BLaER1 (cell line): ENCODE data around the gene DPF3.

ENCODE experiments used
- H3K27ac ChIP-seq: shearing (Covaris generic); formaldehyde crosslinking; 2 replicates; pipeline ENCODE4 v1.8.1; 2022
- H3K27me3 ChIP-seq: shearing (Covaris generic); formaldehyde crosslinking; 2 replicates; pipeline ENCODE4 v1.8.1; 2022
- H3K36me3 ChIP-seq: shearing (Covaris generic); formaldehyde crosslinking; 2 replicates; pipeline ENCODE4 v1.8.1; 2022
- H3K4me1 ChIP-seq: shearing (Covaris generic); formaldehyde crosslinking; 2 replicates; pipeline ENCODE4 v1.8.1; 2022
- H3K4me2 ChIP-seq: shearing (Covaris generic); formaldehyde crosslinking; 2 replicates; pipeline ENCODE4 v1.8.1; 2022
- H3K4me3 ChIP-seq: shearing (Covaris generic); formaldehyde crosslinking; 2 replicates; pipeline ENCODE4 v1.8.1; 2022
- H3K9ac ChIP-seq: shearing (Covaris generic); formaldehyde crosslinking; 2 replicates; pipeline ENCODE4 v1.8.1; 2022
- H3K9me3 ChIP-seq: shearing (Covaris generic); formaldehyde crosslinking; 2 replicates; pipeline ENCODE4 v1.8.1; 2022
- H4K20me1 ChIP-seq: shearing (Covaris generic); formaldehyde crosslinking; 2 replicates; pipeline ENCODE4 v1.8.1; 2022
- Cebpa-rat ChIP-seq: shearing (Covaris generic); IDR thresholded peaks from 2 replicates; pipeline ENCODE4 v1.8.1; 2022

DPF3 gene

DNA sequence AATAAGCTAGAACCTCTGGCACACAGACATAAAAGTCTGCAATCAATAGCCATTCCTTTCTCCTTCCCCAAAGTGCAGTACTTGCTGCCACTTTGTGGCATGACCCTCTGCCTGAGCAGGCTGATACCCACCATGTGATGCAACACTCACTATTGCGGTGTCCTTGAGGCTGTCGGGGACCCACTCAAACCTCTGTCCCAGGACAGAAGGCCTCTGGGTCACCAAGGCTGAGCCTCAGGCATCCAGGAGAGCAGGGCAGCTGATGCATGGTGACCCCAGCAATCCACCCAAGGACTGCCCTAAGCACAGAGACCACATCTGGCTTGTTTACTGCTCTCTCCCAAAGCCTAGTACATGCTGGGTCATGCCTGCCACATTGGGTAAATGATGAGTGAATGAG is 114.2 kb downstream of the DPF3 start:
- Histone ChIP-seq H4K20me1 (no peaks in the 10 kb centered on the region), H3K4me3 (no peak overlapping the region), H3K36me3 (no peaks in the 10 kb centered on the region), H3K9ac (no peak overlapping the region), H3K27me3 (no peaks in the 10 kb centered on the region), H3K27ac (no peak overlapping the region), H3K9me3 (peaks cover 9% of the 10 kb centered on the region), H3K4me2 (no peak overlapping the region), H3K4me1 (peaks cover 13% of the 10 kb centered on the region)
- TF ChIP-seq Cebpa-rat = no peak

DNA sequence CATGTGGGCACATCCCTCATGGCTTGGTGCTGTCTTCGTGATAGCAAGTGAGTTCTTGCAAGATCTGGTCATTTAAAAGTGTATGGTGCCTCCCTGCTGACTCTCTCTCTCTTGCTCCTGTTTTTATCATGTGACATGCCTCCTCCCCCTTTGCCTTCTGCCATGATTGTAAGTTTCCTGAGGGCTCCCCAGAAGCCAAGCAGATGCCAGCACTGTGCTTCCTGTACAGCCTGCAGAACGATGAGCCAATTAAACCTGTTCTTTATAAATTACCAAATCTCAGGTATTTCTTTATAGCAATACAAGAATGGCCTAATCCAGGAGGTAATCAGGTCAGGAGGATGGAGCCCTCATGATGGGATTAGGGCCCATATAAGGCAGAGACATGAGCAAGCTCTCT is 116.3 kb downstream of the DPF3 start:
- H3K4me2 ChIP-seq = no peak overlapping the region
- no peaks in the 10 kb centered on the region for H4K20me1 ChIP-seq
- no peak overlapping the region for H3K4me3 ChIP-seq
- H3K9me3 ChIP-seq = peaks cover 9% of the 10 kb centered on the region
- no peak overlapping the region for H3K27ac ChIP-seq
- no peaks in the 10 kb centered on the region for H3K36me3 ChIP-seq
- no peak for TF ChIP-seq Cebpa-rat
- H3K4me1 ChIP-seq = peaks cover 13% of the 10 kb centered on the region
- no peaks in the 10 kb centered on the region for H3K27me3 ChIP-seq
- no peak overlapping the region for H3K9ac ChIP-seq

DNA sequence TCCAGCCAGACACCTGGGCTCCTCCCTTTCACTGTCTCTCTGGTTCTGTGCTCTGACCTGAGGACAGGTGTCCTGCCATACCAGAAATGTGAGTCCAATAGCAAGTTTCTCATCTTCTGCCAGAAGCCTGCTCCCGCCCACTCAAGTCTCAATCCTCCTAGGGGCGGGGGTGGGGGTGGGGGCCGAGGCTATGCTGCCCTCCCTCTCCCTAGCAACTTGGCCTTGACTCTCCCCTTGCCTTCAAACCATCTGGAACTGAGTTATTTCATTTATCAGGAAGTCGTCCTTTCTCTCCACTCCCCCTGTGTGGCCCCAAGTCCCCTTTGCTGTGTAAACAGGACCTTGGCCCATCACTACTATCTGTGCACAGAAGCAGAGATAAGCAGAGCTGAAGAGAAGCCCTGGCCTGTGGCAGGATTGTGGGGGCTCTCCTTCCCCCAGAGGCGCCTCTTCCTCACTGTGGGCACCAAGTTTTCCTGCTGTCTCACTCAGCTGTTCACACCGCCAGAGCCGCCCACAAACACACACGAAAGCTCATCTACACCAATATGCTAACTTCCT is 117.1 kb downstream of the DPF3 start:
- no peak overlapping the region for H3K27ac ChIP-seq
- H3K27me3 ChIP-seq = no peaks in the 10 kb centered on the region
- no peak overlapping the region for H3K9ac ChIP-seq
- H3K9me3 ChIP-seq = peaks cover 9% of the 10 kb centered on the region
- H3K4me3 ChIP-seq = no peak overlapping the region
- H4K20me1 ChIP-seq = no peaks in the 10 kb centered on the region
- H3K36me3 ChIP-seq = no peaks in the 10 kb centered on the region
- peaks cover 13% of the 10 kb centered on the region for H3K4me1 ChIP-seq
- TF ChIP-seq Cebpa-rat = no peak
- peak overlapping the region; percentile 46 for H3K4me2 ChIP-seq

DNA sequence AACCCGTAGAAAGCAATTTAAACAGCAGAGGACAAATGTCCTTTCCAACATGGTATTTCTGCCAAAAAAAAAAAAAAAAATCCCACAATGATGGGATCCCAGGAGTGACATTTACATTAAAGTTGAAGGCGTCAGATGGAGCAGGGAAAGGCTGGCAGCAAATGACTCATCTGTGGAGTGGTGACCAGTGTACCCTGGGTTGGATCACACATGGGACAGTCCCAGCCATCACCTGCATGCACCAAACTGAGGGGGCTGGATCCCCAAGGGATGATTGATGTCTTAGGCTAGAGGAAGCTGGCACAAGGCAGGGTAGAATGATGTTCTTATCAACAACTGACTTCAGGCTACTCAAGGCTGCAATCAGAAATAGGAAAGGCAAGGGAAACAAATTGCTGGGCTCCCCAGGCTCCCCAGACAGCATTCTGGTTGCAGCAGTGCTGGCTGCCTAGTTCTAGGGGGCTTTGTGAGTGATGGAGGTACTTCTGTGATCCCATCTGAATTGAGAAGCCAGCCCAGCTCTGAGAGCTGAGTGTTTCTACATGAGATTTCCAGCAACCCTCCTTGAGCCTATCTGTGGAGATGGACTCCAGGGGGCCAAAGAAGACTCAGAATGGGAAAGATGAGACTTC is 117.9 kb downstream of the DPF3 start:
- H3K27ac ChIP-seq = no peak overlapping the region
- peaks cover 13% of the 10 kb centered on the region for H3K4me1 ChIP-seq
- no peaks in the 10 kb centered on the region for H3K36me3 ChIP-seq
- TF ChIP-seq Cebpa-rat = no peak
- peaks cover 9% of the 10 kb centered on the region for H3K9me3 ChIP-seq
- no peaks in the 10 kb centered on the region for H3K27me3 ChIP-seq
- no peak overlapping the region for H3K9ac ChIP-seq
- H4K20me1 ChIP-seq = no peaks in the 10 kb centered on the region
- H3K4me2 ChIP-seq = no peak overlapping the region
- H3K4me3 ChIP-seq = no peak overlapping the region

DNA sequence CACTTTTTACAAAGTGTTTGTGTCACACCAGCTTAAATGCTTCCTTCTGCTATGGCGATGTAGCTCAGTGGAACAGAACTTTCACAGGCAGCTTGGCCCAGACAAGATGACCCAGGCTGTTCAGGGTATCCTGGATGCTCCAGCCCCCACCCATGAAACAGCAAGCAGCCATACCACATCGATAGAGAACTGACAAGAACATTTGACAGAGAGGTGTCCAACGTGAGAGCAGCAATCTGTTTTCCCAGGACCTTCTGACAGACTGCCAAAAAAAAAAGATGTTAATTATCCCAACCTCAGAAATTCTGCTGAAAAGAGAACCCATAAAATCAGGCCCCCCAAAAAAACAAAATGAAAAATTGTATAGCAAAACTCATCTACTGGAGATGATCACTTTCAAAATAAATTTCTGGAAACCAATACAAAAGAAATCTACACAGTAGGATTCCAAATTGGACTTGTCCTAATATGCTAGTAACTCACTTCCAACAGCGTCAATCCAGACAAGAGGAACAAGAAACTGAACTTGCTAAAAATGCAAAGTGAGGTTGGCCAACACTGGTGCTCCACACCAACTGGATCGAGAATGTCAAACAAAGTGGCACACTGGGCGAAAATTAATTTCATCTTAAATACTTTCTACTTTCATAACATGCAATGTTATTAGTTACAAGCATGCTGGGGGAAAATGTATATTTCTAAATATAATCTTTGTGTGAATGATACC is 118.8 kb downstream of the DPF3 start:
- TF ChIP-seq Cebpa-rat = no peak
- H3K4me2 ChIP-seq = no peak overlapping the region
- H3K36me3 ChIP-seq = no peaks in the 10 kb centered on the region
- no peak overlapping the region for H3K9ac ChIP-seq
- H3K27me3 ChIP-seq = no peaks in the 10 kb centered on the region
- H3K9me3 ChIP-seq = peaks cover 9% of the 10 kb centered on the region
- H3K27ac ChIP-seq = no peak overlapping the region
- H3K4me1 ChIP-seq = peaks cover 13% of the 10 kb centered on the region
- H4K20me1 ChIP-seq = no peaks in the 10 kb centered on the region
- H3K4me3 ChIP-seq = no peak overlapping the region

DNA sequence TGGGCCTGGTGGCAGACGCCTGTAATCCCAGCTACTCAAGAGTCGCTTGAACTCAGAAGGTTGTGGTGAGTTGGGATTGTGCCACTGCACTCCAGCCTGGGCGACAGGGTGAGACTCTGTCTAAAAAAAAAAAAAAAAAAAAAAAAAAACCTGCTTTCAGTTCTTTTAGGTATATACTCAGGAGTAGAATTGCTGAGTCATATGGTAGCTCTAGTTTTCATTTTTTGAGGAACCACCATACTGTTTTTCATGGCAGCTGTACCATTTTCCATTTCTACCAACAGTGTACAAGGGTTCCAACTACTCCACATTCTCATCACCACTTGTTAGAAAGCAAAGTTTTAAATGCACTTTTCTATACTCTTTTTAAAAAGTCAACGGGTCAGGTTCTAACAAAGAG is 119.8 kb downstream of the DPF3 start:
- no peak overlapping the region for H3K4me2 ChIP-seq
- peaks cover 13% of the 10 kb centered on the region for H3K4me1 ChIP-seq
- H4K20me1 ChIP-seq = no peaks in the 10 kb centered on the region
- H3K4me3 ChIP-seq = no peak overlapping the region
- no peak for TF ChIP-seq Cebpa-rat
- no peaks in the 10 kb centered on the region for H3K36me3 ChIP-seq
- H3K9ac ChIP-seq = no peak overlapping the region
- H3K9me3 ChIP-seq = peaks cover 11% of the 10 kb centered on the region
- no peak overlapping the region for H3K27ac ChIP-seq
- H3K27me3 ChIP-seq = no peaks in the 10 kb centered on the region

GRCh38 chr14:72771561-72771960 is 122.3 kb downstream of the DPF3 start:
- no peaks in the 10 kb centered on the region for H3K27me3 ChIP-seq
- H3K4me3 ChIP-seq = no peak overlapping the region
- peaks cover 18% of the 10 kb centered on the region for H3K9me3 ChIP-seq
- H3K9ac ChIP-seq = no peak overlapping the region
- no peak overlapping the region for H3K27ac ChIP-seq
- H3K36me3 ChIP-seq = no peaks in the 10 kb centered on the region
- no peak for TF ChIP-seq Cebpa-rat
- peaks cover 6% of the 10 kb centered on the region; the same call in 1 of the 2 replicates for H3K4me1 ChIP-seq
- no peak overlapping the region for H3K4me2 ChIP-seq
- no peaks in the 10 kb centered on the region for H4K20me1 ChIP-seq

GRCh38 chr14:72766296-72766695 is 127.6 kb downstream of the DPF3 start:
- H3K4me2 ChIP-seq = no peak overlapping the region
- no peak for TF ChIP-seq Cebpa-rat
- no peak overlapping the region for H3K27ac ChIP-seq
- H3K4me3 ChIP-seq = no peak overlapping the region
- H3K4me1 ChIP-seq = no peaks in the 10 kb centered on the region
- no peaks in the 10 kb centered on the region for H4K20me1 ChIP-seq
- H3K9me3 ChIP-seq = peaks cover 35% of the 10 kb centered on the region
- no peak overlapping the region for H3K9ac ChIP-seq
- H3K36me3 ChIP-seq = no peaks in the 10 kb centered on the region
- no peaks in the 10 kb centered on the region for H3K27me3 ChIP-seq

DNA sequence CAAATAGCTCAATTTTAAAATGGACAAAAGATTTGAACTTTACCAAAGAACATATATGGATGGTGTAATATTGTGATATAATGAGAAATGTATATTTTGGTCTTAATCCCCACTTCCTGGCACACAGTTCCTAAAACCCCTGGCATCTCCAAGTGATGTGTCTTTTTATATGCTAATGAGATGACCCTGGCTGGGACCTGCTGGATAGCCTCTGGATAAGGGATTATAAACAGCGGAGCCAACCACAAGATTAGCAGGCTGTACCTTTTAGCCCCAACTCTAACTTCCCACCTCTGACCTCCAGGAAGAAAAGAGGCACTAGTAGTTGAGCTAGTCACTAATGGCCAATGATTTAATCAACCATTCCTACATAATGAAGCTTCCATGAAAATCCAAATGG is 130.0 kb downstream of the DPF3 start:
- H3K36me3 ChIP-seq = 0 out of 2 replicates have a peak, but pooled peaks cover 3% of the 10 kb centered on the region
- no peak overlapping the region for H3K4me2 ChIP-seq
- H3K4me3 ChIP-seq = no peak overlapping the region
- H3K27ac ChIP-seq = no peak overlapping the region
- no peaks in the 10 kb centered on the region for H3K27me3 ChIP-seq
- no peaks in the 10 kb centered on the region for H3K4me1 ChIP-seq
- H3K9me3 ChIP-seq = peaks cover 47% of the 10 kb centered on the region
- H4K20me1 ChIP-seq = no peaks in the 10 kb centered on the region
- H3K9ac ChIP-seq = no peak overlapping the region
- TF ChIP-seq Cebpa-rat = no peak

DNA sequence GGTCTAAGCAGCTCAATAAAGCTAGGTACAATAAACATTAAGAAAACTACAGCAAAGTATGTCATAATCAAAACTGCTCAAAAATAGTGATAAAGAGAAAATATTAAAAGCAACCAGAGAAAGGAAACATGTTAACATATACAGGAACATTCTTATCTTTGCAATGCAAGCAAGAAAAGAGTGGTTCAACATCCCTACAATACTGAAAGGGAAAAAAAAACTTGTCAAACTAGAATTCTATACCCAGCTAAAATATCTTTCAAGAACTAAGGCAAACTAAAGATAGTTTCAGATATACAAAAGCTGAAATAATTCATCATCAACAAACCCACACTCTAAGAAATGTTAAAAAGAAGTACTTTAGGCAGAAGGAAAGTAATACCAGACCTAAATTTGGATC is 134.2 kb downstream of the DPF3 start:
- Histone ChIP-seq H3K27ac (no peak overlapping the region), H3K4me2 (no peak overlapping the region), H3K9me3 (peaks cover 42% of the 10 kb centered on the region), H3K9ac (no peak overlapping the region), H3K4me1 (no peaks in the 10 kb centered on the region), H3K36me3 (0 out of 2 replicates have a peak, but pooled peaks cover 3% of the 10 kb centered on the region), H4K20me1 (no peaks in the 10 kb centered on the region), H3K4me3 (no peak overlapping the region), H3K27me3 (no peaks in the 10 kb centered on the region)
- no peak for TF ChIP-seq Cebpa-rat
